NT2/D1 (cell line): Measurements from ENCODE around the gene RCAN1.

ENCODE experiments used
- SUZ12 ChIP-seq: IDR thresholded peaks from 2 replicates; pipeline ENCODE4 v1.6.1; 2011; ENCODE audit not compliant: insufficient read length, insufficient read depth; ENCODE audit errors: extremely low read depth
- YY1 ChIP-seq: IDR thresholded peaks from 2 replicates; pipeline ENCODE4 v1.6.1; 2011; ENCODE audit not compliant: insufficient read length, insufficient read depth
- ZNF274 ChIP-seq: IDR thresholded peaks from 2 replicates; pipeline ENCODE4 v1.6.1; 2011; ENCODE audit warnings: mild to moderate bottlenecking, low read depth, low read length

DNA sequence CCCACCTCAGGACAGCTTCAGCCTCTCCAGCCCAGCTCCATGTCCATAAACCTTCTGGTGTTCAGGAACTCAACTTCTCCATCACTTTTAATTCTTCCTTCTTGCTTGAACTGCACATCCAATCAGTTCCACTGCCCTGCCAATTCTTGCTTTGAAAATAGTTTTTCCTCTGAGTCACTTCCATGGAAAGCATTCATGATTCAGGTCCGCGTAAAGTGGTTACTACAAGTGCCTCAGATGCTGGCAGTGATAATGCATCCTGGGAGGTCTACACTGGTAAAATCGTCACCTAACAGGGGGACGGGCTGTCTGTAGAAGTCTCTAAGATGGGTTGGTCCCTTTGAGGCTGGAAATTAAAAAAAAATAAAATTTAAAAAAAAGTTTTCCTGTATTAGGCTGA, 25.9 kb upstream of the RCAN1 start:
- TF ChIP-seq ZNF274 (no peak), YY1 (no peak), SUZ12 (no peak)
